Activated T-helper 1 cell treated with anti-CD3 and anti-CD28 coated beads, Interleukin-12 subunit alpha, Interleukin-12 subunit beta, Interleukin-2, Interleukin-4 antibody, amounts not matched to agents 30 ng/mL and 10 ng/mL and 1 ng/mL, durations not matched to agents 14 hours and 24 hours and 36 hours (primary cell): ENCODE data around the gene LTBR. TPM values are rescaled to one million over a fixed set of nuclear protein-coding genes. Genes with fewer than 3 reads are reported as not detected.
"Not testable (repeated sequence)": the region's sequence is repeated elsewhere in the genome, so short reads cannot be mapped to it uniquely, and the experiment has no call there.

Experiments
- DNase-seq: peaks from one replicate; pipeline ENCODE4 v3.0.0; 2021; ENCODE audit warnings: low spot score
- H3K27ac Mint-ChIP-seq: one replicate; pipeline ENCODE4 v1.8.0; 2021; ENCODE audit warnings: mild to moderate bottlenecking, mixed read lengths
- H3K27me3 Mint-ChIP-seq: one replicate; pipeline ENCODE4 v1.8.0; 2022; ENCODE audit warnings: mild to moderate bottlenecking, moderate library complexity, mixed read lengths; ENCODE audit not compliant: insufficient read depth
- H3K36me3 Mint-ChIP-seq: one replicate; pipeline ENCODE4 v1.8.0; 2021; ENCODE audit warnings: low read depth, mixed read lengths
- H3K4me1 Mint-ChIP-seq: one replicate; pipeline ENCODE4 v1.8.0; 2021; ENCODE audit warnings: low read depth, mixed read lengths
- H3K4me3 Mint-ChIP-seq: one replicate; pipeline ENCODE4 v1.8.0; 2021; ENCODE audit warnings: mild to moderate bottlenecking, moderate library complexity, mixed read lengths
- H3K9me3 Mint-ChIP-seq: one replicate; pipeline ENCODE4 v1.8.0; 2021; ENCODE audit warnings: mixed read lengths
- intact Hi-C: fragments of 100-400 bp; cut with micrococcal nuclease; formaldehyde crosslinking; loops from one replicate; pipeline ENCODE4 v1.15.1; 2024
- total RNA-seq: library from RNA; stranded (reverse); gene quantifications from 2 replicates; pipeline ENCODE4 v1.2.3, GENCODE V29; 2022

The LTBR gene
- total RNA-seq, 1 donor from 2014 or later = 1.3 TPM

DNA sequence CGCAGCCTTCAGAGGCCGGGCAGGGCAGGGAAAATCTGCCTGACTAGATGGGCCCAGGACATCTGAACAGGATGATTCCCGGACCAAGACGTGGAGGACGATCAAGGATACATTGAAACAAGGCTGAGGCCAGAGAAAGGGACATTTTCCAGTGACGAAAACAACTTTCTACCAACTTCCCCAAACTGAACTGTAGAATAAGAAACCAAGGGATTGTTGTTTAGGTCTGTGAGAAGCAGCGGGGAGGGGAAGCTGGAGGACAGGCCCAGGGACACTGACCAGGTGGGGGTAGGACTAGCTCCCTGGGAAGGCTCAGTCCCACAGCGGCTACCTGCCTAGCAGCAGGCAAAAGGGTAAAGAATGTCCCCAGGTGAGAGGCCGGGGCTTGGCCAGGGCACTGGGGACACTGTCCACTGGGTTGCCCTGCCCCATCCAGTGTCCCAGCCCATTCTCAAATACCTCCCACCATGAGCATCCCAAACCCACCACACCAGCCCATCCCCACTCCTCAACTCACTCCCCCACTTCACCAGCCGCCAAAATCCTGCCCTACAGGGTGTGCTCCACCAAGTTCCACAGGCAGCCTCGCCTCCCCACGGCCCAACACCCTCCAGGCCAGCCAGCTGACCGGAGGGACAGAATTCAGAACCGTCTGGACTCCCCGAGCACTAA, 43.1 kb upstream of the LTBR start:
- Mint-ChIP-seq H3K27ac (no peak overlapping the region), H3K36me3 (peaks cover 3% of the 10 kb centered on the region), H3K27me3 (no peaks in the 10 kb centered on the region), H3K4me1 (peaks cover 33% of the 10 kb centered on the region), H3K4me3 (no peak overlapping the region), H3K9me3 (no peaks in the 10 kb centered on the region)
- intact Hi-C loops = loop anchor here (1.0 kb wide), 1 partner anchor 22 kb away; no protein-coding TSS in a partner anchor
- DNase-seq = no peak

- H3K36me3 Mint-ChIP-seq = peaks cover 3% of the 10 kb centered on the region
Observed at GRCh38 chr12:6341417-6342139, 42.4 kb upstream of the LTBR start, which contains the start of gene TNFRSF1A. Gene TNFRSF1A, minus strand, starts transcription at chr12:6342076. Its CDS starts 262 bp downstream, at chr12:6341814.

DNA sequence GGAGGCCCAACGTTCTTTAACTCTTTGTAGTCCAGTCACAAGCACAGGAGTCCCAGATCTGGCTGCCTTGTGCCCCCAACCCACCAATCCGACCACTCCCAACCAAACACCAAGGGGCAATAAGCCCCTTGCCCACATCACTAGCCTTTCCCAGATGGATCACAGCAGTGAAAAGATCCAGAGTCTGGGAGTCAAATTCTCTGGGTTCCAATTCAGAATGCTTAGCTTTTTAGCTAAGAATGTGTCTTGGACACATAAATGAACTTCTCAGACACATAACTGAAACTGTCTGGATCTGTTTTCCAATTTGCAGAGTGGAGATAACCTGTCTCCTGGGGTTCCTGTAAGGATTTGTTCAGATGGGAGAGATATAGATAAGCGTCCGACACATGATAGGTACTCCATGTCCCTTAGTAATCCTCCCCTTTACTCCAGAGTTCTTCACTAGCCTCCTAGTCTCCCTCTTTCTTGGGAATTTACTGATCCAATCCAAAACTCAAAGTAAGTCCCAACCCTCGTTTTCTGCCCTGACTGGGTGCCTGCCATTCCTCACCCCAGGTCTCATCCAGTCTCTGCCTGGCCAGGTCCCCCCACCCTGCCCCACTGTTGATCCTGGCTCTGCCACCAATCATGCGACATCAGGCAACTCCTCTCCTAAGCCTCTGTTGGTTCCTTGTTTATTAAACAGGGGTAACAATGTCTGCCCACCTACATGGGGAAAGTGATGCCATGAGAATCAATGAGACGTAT, 41.6 kb upstream of the LTBR start:
- peaks cover 45% of the 10 kb centered on the region for H3K4me1 Mint-ChIP-seq
- peaks cover 5% of the 10 kb centered on the region for H3K9me3 Mint-ChIP-seq
- H3K27ac Mint-ChIP-seq = peak overlapping the region; percentile 89
- H3K4me3 Mint-ChIP-seq = no peak overlapping the region
- H3K36me3 Mint-ChIP-seq = peaks cover 6% of the 10 kb centered on the region
- no peaks in the 10 kb centered on the region for H3K27me3 Mint-ChIP-seq
- intact Hi-C loops = no loop called here
- DNase-seq = no peak

More at GRCh38 chr12:6341417-6342139, 42.4 kb upstream of the LTBR start, which contains the start of gene TNFRSF1A:
- no peak within 1 kb of the TSS for H3K4me3 Mint-ChIP-seq
- intact Hi-C loops = no loop called here
- H3K27ac Mint-ChIP-seq = peak within 1 kb of the TSS; percentile 89
- H3K9me3 Mint-ChIP-seq = peaks cover under 1% of the 10 kb centered on the region
- no peak for DNase-seq
- peaks cover 38% of the 10 kb centered on the region for H3K4me1 Mint-ChIP-seq
- no peaks in the 10 kb centered on the region for H3K27me3 Mint-ChIP-seq

DNA sequence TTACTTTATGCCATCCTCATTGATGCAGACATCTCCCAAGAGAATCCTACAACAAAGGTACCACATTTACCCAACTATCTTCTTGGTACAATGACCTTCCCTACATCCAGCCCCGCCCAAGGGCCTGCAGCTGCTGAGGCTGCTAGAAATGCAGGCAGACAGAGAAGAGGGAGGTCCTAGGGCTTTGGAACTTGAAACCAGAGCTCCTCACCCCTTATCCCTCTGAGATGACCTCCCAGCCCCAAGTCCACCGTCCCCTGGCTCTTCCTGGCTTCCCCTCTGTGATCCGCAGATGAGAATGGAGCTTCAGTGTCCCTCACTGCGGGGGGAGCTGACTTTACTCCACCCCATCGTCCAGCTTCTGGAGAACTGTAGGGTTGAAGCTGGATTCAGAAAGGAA, 40.4 kb upstream of the LTBR start:
- no peak overlapping the region for H3K4me3 Mint-ChIP-seq
- H3K4me1 Mint-ChIP-seq = peaks cover 46% of the 10 kb centered on the region
- peaks cover 5% of the 10 kb centered on the region for H3K9me3 Mint-ChIP-seq
- intact Hi-C loops = no loop called here
- peaks cover 6% of the 10 kb centered on the region for H3K36me3 Mint-ChIP-seq
- DNase-seq = no peak
- no peaks in the 10 kb centered on the region for H3K27me3 Mint-ChIP-seq
- H3K27ac Mint-ChIP-seq = peak overlapping the region; percentile 2

DNA sequence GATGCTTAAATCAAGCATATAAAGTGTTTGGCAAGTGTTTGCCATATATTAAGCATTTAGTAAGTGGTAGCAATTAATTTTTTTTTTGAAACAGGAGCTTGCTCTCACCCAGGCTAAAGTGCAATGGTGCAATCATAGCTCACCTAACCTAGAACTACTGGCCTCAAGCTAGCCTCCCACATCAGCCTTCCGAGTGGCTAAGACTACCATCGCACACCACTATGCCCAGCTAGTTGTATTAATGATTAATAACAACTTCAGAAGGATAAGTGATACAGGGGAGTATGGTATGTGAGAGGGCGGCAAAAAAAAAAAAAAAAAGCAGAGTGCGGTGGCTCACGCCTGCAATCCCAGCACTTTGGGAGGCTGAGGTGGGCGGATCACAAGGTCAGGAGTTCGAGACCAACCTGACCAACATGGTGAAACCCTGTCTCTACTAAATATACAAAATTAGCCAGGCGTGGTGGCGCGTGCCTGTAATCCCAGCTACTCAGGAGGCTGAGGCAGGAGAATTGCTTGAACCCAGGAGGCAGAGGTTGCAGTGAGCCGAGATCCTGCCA, 39.8 kb upstream of the LTBR start:
- peaks cover 46% of the 10 kb centered on the region for H3K4me1 Mint-ChIP-seq
- not testable (repeated sequence) for H3K27ac Mint-ChIP-seq

GRCh38 chr12:6345319-6346091, 38.5 kb upstream of the LTBR start:
- DNase-seq = no peak
- Mint-ChIP-seq H3K27me3 (no peaks in the 10 kb centered on the region), H3K36me3 (peaks cover 6% of the 10 kb centered on the region), H3K27ac (peak overlapping the region; percentile 76), H3K4me1 (peaks cover 46% of the 10 kb centered on the region), H3K9me3 (peaks cover 5% of the 10 kb centered on the region), H3K4me3 (peak overlapping the region; percentile 61)
- intact Hi-C loops = no loop called here

More for the DNA sequence above, 39.8 kb upstream of the LTBR start:
- H3K36me3 Mint-ChIP-seq, H3K4me3 Mint-ChIP-seq, DNase-seq, intact Hi-C loops, H3K9me3 Mint-ChIP-seq, H3K27me3 Mint-ChIP-seq: not testable (repeated sequence)

GRCh38 chr12:6346235-6346832, 37.6 kb upstream of the LTBR start:
- Mint-ChIP-seq H3K4me3 (no peak overlapping the region), H3K27me3 (no peaks in the 10 kb centered on the region), H3K27ac (no peak overlapping the region), H3K9me3 (peaks cover 5% of the 10 kb centered on the region), H3K4me1 (peaks cover 46% of the 10 kb centered on the region), H3K36me3 (peaks cover 3% of the 10 kb centered on the region)
- no peak for DNase-seq
- intact Hi-C loops = no loop called here

DNA sequence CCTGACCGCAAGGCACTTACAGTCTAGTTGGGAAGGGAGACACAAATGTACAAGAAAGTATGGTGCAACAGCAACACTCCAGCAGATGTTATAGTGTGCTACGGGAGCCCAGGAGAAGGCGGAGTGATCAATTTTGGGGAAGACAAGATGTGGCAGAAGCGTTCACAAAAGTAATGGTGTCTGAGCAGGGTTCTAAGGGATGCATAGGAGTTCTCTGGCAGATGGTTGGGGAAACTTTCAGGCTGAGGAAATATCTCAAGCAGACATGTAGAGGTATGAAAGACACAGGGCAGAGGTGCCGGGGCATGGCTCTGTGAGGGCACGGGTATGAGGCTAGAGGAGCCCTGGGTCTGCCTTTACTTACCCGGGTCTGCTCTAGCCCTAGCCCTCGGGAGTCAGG, 37.0 kb upstream of the LTBR start:
- no peak for DNase-seq
- H3K27me3 Mint-ChIP-seq = no peaks in the 10 kb centered on the region
- intact Hi-C loops = no loop called here
- no peak overlapping the region for H3K27ac Mint-ChIP-seq
- peaks cover 44% of the 10 kb centered on the region for H3K4me1 Mint-ChIP-seq
- no peak overlapping the region for H3K4me3 Mint-ChIP-seq
- H3K9me3 Mint-ChIP-seq = peaks cover 5% of the 10 kb centered on the region
- H3K36me3 Mint-ChIP-seq = peaks cover 3% of the 10 kb centered on the region

- H3K36me3 Mint-ChIP-seq = peaks cover 3% of the 10 kb centered on the region
- H3K4me1 Mint-ChIP-seq = peaks cover 42% of the 10 kb centered on the region
- no peak for DNase-seq
- peaks cover 5% of the 10 kb centered on the region for H3K9me3 Mint-ChIP-seq
- H3K4me3 Mint-ChIP-seq = no peak overlapping the region
- intact Hi-C loops = no loop called here
- no peaks in the 10 kb centered on the region for H3K27me3 Mint-ChIP-seq
- no peak overlapping the region for H3K27ac Mint-ChIP-seq
Observed at GRCh38 chr12:6347367-6348338, 36.3 kb upstream of the LTBR start.

DNA sequence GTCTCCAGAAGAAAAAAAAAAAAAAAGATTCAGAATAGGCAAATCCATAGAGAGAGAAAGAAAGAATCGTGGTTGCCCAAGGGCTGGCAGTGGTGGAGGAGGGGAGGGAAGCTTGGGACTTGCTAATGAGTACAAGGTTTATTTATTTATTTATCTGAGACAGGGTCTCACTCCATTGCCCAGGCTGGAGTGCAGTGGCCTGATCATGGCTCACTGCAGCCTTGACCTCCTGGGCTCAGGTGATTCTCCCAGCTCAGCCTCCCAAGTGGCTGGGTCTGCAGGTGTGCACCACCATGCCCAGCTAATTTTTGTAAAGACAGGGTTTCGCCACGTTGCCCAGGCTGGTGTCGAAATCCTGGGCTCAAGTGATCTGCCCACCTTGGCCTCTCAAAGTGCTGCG, 32.3 kb upstream of the LTBR start:
- intact Hi-C loops = no loop called here
- Mint-ChIP-seq H3K27ac (no peak overlapping the region), H3K9me3 (peaks cover 4% of the 10 kb centered on the region), H3K4me3 (no peak overlapping the region), H3K4me1 (peaks cover 18% of the 10 kb centered on the region), H3K27me3 (peaks cover 5% of the 10 kb centered on the region), H3K36me3 (peaks cover 3% of the 10 kb centered on the region)
- DNase-seq = no peak
